AG04450 (cell line): ENCODE measurements around the gene EYA4. TPM values are rescaled to one million over a fixed set of nuclear protein-coding genes. Genes with fewer than 3 reads are reported as not detected.

ENCODE experiments used
- CTCF ChIA-PET: fragments of 300-600, 350-600 bp; formaldehyde crosslinking; extraction: SDS; loops from one replicate; lab custom pipeline; 2022; ENCODE audit warnings: antibody characterized with exemption, inconsistent platforms; lab: Charles Lee
- POLR2A ChIA-PET: fragments of 350-600 bp; formaldehyde crosslinking; extraction: SDS; loops from one replicate; lab custom pipeline; 2021; ENCODE audit warnings: antibody characterized with exemption, inconsistent platforms; lab: Yijun Ruan, JAX
- DNase-seq: peaks from one replicate; pipeline ENCODE4 v3.0.0-alpha.2; 2011; ENCODE audit warnings: low read depth, low spot score
- H3K27ac ChIP-seq: one replicate; pipeline ENCODE4 v1.5.1; 2012; ENCODE audit warnings: low read depth, low read length, control low read depth
- H3K27me3 ChIP-seq: one replicate; pipeline ENCODE4 v1.6.0; 2012; ENCODE audit warnings: low read length; ENCODE audit not compliant: control insufficient read depth, insufficient read depth
- H3K4me3 ChIP-seq: 2 replicates; pipeline ENCODE4 v1.5.1; 2011; ENCODE audit warnings: mild to moderate bottlenecking, low read depth, low read length, control low read depth
- H3K9me3 ChIP-seq: 2 replicates; pipeline ENCODE4 v1.5.1; 2012; ENCODE audit warnings: low read length; ENCODE audit not compliant: control insufficient read depth, insufficient read depth
- CTCF ChIP-seq: IDR thresholded peaks from 2 replicates; pipeline ENCODE4 v1.5.1; 2011; ENCODE audit warnings: low read depth, low read length, control low read depth, inconsistent platforms
- polyA plus RNA-seq: library from polyadenylated mRNA; depleted of rRNA; stranded (reverse); fragments of >200 nt; gene quantifications from 2 replicates; pipeline ENCODE4 v1.2.3, GENCODE V29; 2011

EYA4 gene
- polyA plus RNA-seq, 1 experiment = 37.8 TPM

GRCh38 chr6:133358574-133359150, 117.5 kb downstream of the EYA4 start:
- ChIA-PET POLR2A (no interaction called here), CTCF (no interaction called here)
- H3K4me3 ChIP-seq = no peak overlapping the region
- no peaks in the 10 kb centered on the region for H3K9me3 ChIP-seq
- no peak overlapping the region for H3K27ac ChIP-seq
- no peak for TF ChIP-seq CTCF
- H3K27me3 ChIP-seq = no peaks in the 10 kb centered on the region
- DNase-seq = no peak

GRCh38 chr6:133359256-133359655, 118.1 kb downstream of the EYA4 start:
- DNase-seq = no peak
- ChIA-PET CTCF (no interaction called here), POLR2A (no interaction called here)
- Histone ChIP-seq H3K27me3 (no peaks in the 10 kb centered on the region), H3K27ac (no peak overlapping the region), H3K4me3 (no peak overlapping the region), H3K9me3 (no peaks in the 10 kb centered on the region)
- TF ChIP-seq CTCF = no peak

GRCh38 chr6:133359760-133360159, 118.6 kb downstream of the EYA4 start:
- H3K9me3 ChIP-seq = no peaks in the 10 kb centered on the region
- no peak for TF ChIP-seq CTCF
- H3K4me3 ChIP-seq = no peak overlapping the region
- H3K27me3 ChIP-seq = no peaks in the 10 kb centered on the region
- POLR2A ChIA-PET = no interaction called here
- no peak overlapping the region for H3K27ac ChIP-seq
- CTCF ChIA-PET = no interaction called here
- DNase-seq = no peak

- TF ChIP-seq CTCF = no peak
- POLR2A ChIA-PET = no interaction called here
- CTCF ChIA-PET = no interaction called here
- no peak for DNase-seq
- no peaks in the 10 kb centered on the region for H3K9me3 ChIP-seq
- H3K27ac ChIP-seq = no peak overlapping the region
- H3K4me3 ChIP-seq = no peak overlapping the region
- H3K27me3 ChIP-seq = no peaks in the 10 kb centered on the region
These were observed 119.0 kb downstream of the EYA4 start for GRCh38 chr6:133360194-133360593.

DNA sequence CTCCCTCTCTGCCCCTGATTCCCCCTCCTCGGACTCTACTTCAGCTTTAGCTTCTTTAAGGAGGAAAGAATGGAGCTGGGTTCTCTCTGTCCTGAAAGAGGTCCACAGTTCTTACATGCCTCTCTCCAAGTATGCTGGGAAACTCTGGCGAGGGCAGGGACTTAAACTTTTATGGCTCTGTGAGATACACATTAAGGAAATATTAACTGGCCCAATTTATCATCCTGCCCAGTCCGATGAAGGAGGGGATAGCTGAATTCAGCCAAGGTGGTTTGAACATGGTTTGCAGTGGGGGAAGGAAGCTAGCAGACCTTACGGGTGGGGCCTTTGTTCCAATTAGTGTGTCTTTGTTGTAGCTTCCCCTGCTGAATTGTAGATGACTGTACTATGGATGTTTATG, 121.7 kb downstream of the EYA4 start:
- CTCF ChIA-PET = no interaction called here
- no peak for TF ChIP-seq CTCF
- Histone ChIP-seq H3K9me3 (no peaks in the 10 kb centered on the region), H3K27me3 (no peaks in the 10 kb centered on the region), H3K27ac (no peak overlapping the region), H3K4me3 (no peak overlapping the region)
- no peak for DNase-seq
- POLR2A ChIA-PET = no interaction called here
